Kasumi-1 (cell line): ENCODE results near the gene FAM9C.
"Not testable (repeated sequence)": the region's sequence is repeated elsewhere in the genome, so short reads cannot be mapped to it uniquely, and the experiment has no call there.

Experiments used
- DNase-seq, 2 experiments: peaks; one replicate each; lab custom pipeline; 2025; lab: John Stamatoyannopoulos, UW

The FAM9C gene

DNA sequence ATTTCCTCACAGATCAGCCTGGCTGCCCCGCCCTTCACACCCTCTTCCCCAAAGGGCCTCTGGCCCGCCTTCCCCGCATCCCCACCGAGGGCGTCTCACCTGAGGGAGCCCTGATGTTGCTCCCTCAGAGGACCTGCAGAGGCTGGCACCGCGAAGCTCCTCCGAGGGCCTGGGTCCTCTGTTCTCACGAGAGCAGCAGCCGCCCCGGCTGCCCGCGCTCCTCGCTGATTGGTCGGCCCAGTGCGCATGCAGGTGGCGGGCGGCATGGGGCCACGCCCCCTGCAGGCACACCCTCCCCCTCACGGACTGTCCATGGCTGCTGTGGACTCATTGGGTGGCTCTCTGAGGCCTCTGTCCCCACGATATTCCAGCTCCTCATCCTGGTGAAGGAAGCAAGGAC, at the start of gene FAM9C:
Gene FAM9C, minus strand, starts transcription at position 180 of the 400 bp plus-strand sequence. CDS start 831 bp downstream, outside the sequence.
- no peak for DNase-seq

DNA sequence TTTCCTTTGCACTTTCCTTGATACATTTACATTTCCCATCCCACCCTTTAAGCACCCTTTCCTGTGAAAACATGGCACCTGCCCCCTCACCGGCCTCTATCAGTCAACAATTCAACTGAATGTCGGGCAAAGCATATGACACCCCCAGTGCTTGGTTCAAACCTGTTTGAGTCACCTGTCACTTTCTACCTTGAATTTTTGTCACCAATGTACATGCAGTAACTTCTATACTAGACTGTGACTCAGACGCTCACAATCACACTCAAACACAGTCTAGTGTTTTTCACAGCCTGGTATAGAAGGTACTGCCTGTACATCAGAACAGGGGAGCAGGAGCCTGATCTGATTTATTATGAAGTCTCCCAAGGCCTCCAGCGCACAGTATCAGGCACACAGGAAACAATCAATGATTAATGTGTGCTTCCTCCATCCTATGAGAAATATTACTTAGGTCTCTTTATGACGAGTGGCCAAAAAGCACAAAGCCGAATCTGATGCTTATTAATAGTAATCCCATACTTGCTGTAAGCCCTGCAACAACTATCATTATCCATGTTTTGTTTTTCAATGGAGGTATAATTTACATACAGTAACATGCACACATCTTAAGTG, 49.2 kb upstream of the FAM9C start:
- no peak for DNase-seq

DNA sequence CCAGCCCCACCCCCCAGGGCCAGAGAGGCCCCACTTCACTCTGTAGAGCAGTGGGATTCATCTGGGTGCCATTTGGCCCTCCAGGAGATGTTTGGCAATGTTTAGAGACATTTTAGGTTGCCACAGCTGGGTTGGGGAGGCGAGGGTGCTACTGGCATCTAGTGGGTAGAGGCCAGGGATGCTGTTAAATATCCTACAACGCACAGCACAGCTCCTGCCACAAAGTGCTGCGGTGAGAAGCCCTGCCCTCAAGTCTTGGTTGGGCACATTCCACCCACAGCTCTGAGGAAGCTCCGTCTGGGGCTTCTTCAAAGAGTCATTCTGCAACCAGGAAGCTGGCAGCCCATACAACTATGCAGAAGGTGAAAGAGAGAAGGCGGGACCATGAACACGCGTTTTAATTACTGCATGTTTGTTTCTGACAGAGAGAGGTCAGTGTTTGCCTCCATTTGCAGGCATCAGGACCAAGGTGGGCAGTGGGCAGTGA, 48.1 kb upstream of the FAM9C start:
- DNase-seq = peak; percentile 43 to 46

DNA sequence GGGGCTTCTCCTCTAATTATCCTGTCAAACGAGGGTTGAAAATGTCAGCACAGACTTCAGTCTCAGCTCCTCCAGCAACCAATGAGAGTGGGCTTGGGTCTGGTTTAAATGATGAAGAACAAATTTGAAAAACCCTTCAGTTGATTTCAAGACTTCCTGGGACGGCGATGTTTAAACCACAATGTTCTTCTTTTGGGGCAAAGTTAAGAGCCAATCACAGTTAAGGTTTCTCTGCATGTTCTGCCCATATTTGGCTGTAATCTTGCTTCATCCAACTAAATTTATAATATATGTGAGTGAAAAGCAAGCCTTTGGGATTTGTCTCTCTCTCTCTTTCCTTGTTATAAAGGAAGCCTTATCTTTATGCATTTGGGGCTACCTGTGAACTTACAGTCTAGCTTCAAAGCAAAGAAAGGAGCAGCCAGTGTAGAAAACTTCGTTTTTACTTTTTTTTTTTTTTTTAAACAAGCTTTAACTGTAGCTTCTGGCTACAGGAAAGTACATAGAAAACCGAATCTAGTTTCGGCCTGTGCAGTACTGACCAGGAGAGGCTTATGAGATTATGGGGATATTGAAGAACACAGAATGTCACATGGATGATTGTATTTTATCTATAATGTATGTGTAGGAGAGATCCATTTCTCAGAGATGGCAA, 46.8 kb upstream of the FAM9C start:
- DNase-seq = peak; percentile 84 to 86

DNA sequence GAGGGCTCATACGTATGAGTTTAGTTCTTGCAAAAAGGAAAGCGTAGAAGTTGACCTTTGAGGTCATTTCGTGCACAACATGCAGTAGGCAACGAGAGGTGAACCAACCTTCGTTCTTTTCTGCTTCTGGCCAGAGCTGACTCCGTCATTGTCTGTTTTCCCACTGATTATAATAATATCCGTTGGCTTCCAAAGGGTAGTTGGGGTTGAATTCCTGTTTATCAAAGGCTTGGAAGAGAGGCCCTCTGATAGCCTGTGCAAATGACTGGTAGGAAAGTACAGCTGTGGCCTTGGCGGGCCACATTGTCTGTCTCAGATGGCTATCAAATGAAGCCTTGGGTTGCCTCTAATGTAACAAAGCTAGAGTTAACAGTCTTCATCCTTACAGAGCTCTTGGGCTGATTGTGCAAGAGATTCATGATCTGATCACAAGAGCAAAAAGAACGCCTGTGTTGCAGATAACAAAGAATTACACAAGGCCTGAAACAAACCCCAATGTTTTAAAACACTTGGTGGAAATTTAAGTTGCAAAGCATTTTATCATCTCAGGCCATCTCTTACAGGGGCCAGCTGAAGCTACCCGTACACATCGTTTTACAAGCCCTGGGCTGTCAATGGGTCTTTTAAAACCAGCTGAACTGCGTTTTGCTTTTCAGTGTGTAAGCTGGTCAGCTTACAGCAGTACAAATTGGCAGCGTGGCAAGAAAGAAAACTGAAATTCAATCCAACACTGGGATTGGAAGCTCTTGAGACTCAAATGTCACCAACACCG, 46.1 kb upstream of the FAM9C start:
- peak; percentile 32 to 35 for DNase-seq

DNA sequence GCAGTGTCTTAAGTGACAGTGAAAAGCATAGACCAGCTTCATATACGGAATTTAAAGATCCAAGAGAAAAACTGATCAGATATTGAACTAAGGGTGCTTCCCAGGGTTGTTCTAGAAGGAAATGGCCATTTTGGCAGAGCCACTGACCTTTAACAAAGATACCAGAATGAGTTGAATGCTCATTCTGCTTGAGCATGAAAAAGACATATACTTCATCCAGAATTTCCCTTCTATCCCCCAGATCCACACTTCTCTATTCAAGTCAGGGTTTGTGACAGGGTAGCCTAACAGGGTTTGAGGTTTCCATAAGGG, 45.6 kb upstream of the FAM9C start:
- DNase-seq = peak; percentile 3 to 16

DNA sequence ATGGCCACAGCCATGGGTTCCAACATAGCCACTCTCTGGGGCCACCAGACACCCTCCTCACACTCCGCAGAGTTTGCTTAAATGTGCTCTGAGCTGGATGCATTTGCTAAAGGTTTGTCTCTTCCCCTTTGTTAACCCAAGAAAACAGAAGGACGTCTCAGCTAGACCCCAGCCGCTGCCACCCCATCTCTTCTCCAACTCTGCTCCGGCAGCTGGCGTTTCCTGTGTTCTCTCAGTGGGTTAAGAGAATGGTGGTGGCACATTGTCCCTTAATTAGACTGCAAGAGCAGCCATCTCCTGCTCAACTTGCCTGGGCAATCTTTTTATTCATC, 43.7 kb upstream of the FAM9C start:
- DNase-seq = peak; percentile 63 to 68

DNA sequence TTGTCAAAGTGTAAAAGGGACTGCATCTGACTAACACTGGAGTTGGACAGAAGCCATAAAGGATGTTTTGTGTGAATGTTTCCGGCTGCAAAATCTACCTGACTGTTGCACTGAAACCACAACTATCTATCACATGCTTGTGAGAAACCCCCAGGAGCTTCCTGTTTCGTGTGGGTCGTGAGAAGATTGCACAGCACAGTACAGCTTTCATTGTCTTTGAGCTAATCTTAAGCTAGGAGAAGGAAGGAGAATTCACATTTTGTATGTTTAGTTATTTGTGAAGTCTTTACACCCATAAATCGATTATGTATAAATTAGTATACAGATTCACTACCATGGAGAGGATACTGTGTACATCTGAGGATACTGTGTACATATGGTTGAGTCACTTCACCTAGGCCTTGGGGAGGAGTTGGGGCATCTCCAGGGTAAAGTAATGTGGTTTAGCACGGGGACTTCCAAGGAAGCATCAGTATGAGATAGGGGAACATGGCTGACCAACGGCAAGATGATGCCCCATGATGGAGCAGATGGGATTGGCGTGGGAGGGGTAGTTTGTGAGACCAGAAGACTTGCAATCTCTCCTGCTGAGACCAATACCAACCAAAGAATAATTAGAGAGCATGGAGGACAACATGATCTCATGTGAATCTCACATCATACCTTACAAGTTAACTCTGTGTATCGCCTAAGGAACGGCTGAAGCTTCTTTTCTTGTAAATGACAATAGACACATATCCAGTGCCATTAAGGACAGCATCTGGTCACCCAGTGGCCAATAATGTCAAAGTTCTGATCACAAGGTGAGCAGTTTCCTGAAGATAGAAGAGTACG, 43.1 kb upstream of the FAM9C start:
- DNase-seq = peak; percentile 77 to 85

DNA sequence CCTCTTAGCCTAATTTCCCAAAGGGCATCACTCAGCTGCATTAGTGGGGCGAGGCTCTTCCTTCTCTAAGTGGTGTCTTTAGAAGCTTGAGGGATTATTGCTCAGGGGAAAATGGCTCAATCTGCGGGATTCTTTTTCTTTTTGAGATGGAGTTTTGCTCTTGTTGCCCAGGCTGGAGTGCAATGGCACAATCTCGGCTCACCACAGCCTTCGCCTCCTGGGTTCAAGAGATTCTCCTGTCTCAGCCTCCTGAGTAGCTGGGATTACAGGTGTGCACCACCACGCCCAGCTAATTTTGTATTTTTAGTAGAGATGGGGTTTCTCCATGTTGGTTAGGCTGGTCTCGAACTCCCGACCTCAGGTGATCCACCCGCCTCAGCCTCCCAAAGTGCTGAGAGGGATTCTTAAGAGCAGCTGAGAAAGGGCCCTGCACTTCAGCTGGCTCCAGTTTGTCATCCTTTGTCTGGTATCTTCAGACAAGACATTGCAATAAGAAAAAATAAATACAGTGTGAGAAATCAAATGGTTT, 42.4 kb upstream of the FAM9C start:
- not testable (repeated sequence) for DNase-seq

DNA sequence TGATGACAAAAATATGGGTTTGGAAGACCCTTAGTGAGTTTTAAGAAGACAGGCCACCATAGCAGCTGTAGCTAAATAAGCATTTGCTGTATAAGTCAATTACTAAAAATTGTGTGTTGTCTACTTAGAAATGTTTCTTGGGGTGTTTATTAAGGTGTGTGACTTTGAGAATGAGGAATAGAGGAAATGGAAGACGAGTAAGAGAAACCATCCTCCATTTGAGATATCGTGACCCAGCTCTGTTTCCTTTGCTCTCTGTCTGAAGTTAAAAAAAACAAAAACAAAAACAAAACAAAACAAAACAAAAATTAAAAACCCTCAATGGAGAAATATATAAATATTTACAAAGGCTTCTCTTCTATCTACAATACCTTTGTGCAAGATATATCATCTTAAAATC, 41.7 kb upstream of the FAM9C start:
- DNase-seq = no peak

DNA sequence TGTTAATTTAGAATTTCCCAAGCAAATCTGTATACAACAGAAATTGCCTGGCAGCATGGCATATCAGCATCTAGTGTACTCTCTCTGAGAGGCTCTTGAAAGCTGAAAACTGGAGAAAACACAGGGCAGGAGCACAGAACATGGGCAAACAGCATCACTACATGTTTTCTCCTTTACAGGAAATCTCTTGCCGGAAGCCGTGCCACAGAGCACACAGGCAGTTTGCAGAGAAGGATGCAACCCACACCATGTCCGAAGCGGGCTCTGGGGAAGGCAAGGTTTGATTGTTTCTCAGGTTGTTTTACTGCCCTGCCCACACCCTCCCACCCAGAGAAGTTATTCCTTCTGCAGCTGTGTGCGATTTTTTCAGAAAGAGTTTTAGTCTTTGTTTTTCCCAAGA, 41.1 kb upstream of the FAM9C start:
- DNase-seq = peak; percentile 46 to 47

DNA sequence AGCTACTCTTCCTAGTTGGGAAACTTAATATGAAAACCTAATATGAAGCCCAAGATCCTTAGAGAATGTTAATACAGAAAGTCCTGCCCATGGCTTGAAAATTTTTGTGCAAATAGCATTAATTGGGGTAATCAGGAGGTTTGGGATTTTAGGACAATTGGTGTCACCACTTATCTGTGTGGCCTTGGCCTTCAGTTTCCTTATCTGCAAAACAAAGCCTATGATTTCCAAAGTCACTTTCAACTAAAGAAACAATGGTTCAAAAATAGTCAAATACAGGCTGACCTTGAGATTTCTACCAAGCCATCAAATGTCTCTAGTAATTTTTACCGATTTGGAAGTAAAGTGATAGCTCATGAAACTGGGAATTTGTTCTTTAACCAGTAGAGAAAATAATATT, 40.2 kb upstream of the FAM9C start:
- no peak for DNase-seq

DNA sequence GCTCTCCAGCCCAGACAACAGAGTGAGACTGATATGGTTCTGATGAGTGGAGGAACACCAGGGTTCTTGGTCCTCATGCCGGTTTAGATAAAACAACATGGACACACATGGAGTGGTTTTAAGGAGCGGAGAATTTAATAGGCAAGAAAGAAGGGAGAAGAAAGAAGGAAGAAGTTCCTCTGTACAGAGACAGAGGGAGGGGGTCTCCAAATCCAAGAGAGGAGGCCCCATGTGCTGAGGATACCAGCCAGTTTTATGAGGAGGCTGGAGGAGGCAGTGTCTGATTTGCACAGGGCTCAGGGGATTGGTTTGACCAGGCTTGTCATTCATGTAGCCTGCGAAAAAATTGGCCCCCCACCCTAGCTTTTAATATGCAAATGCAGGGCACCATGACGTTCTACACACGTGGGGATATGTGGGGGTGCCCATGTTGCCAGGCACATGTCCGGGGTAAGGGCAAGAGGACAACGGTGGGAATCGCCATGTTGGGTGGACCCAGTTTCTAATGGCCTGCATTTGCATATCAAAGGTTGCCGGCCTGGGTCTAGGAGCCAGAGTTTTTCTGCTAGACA, 39.4 kb upstream of the FAM9C start:
- DNase-seq = not testable (repeated sequence)

DNA sequence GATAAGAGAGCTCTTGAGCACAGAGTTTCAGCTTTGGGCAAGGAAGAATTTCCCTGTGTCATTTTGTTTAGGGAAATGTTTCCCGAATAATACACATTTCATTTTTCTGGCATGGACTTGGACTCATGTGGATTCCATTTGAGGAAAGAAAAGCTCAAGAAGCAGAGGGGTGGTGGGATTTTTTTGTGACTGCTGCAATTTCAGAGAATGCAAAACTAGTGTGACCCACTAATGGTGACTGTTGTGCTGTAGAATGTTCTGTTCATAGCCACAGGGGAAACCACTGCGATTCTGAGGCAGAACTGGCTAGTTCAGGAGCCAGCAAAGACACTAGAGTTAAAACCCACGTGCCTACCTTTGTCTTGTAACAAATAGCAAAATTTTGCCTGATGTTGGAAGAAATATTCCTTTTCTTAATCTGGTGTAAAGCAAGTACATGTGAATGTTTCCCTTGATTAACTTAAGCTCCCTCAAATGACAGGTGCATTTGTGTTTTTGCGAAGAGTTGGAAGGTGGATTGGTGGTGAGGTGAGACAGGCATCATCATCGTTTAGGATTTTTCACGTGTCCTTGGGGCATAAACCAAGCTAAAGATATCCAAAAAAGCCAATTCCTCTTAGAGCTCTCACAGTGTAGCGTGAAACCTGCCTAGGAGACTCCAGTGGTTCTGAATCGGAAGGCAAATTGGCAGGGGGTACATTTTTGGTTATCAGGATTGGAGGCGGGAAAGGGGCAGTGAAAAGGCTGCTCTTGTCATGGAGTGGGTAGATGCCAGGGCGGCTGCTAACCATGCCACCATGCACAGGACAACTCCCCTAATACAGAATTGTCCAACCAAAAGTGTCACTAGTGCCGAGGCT, 38.0 kb upstream of the FAM9C start:
- DNase-seq = no peak

DNA sequence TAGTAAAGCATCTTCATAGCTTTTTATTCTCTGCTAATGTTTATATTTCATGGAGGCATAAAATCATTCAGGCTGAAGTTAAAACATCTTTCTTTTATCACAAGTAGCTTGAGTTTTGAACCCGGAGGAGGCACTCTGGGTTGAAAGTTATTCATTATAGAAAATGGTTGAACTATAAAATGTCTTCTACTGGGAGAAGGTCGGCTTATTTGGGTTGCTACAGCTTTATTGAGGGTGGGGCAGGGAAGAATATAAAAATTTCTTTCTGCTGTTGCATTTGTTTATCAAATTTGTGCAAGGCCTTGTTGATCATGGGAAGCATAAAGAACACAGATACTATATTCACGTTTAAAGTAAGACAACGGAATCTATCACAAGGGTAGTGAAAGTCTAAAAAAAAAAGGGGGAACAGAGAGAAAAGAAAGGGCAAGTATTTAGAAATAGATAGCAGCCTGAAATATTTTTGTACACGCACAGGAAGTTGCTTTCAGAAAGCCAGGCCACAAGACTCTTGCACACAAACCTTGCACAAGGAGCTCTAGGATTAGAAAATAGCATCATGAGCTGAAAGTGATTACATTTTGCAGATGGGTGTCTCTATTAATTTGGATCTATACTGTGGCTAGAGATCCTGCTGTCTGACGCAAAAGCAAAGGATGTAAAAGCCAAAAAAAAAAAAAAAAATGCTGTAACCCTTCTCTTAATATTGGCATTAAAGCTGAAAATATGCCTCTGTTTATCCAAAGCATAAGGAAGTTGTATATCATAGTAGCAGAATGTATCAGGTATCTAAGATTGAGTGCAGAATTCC, 37.2 kb upstream of the FAM9C start:
- peak; percentile 49 to 56 for DNase-seq

DNA sequence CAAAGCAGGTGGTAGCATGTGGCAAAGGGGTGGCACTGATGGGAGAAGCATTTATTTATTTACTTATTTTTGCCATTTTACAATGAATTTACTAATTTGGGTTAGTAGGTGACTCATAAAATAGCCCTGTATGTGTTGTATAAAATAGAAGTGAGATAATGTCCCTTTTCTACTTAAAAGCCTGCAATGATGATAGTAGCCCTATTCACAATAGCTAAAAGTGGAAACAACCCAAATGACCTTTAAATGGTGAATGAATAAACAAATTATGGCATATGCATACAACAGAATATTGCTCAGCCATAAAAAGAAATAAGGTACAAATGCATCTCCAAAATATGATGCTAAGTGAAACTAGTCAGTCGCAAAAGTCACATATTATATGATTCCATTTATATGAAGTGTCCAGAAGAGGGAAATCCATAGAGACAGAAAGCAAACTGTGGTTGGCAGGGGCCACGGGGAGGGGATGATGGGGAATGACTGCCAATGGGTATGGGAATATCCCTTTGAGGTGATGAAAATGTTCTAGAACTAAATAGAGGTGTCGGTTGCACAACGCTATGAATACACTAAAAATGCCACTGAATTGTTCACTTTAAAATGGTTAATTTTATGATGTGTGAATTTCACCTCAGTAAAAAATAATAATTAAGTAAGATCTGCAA, 35.8 kb upstream of the FAM9C start:
- DNase-seq = no peak

DNA sequence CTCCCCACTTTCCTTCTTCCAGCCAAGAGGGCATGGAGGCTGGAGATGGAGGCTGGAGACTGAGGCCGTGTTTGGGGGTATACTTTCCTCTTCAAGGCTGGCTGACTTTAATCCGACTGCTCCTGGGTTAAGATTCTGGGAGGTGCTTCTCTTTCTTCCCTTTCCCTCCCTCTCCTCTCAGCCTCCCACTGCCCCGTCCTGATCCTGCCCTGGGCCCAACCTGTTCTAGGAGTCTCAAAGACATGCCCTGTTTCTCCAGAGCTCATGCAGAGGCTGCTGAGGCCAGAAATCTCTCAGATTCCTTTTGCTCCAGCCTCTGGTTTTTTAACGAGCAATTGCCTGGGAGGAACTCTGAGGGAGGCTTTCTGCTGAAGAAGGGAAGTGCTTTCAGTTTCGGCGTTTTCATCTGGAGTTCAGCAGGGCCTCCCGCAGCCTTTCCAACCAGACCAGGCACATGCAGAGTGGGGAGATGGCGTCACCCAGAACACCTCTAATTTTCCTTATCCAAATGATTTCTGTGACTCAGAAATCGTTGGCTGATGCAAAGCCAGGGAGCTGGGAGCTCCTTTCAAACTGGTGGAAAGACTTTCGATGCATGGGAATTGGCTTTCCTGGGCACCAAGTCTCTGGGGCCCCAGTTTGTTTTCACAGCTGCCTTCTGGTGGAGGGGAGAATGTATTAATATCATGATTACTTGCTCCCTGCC, 34.5 kb upstream of the FAM9C start:
- peak; percentile 30 to 46 for DNase-seq

DNA sequence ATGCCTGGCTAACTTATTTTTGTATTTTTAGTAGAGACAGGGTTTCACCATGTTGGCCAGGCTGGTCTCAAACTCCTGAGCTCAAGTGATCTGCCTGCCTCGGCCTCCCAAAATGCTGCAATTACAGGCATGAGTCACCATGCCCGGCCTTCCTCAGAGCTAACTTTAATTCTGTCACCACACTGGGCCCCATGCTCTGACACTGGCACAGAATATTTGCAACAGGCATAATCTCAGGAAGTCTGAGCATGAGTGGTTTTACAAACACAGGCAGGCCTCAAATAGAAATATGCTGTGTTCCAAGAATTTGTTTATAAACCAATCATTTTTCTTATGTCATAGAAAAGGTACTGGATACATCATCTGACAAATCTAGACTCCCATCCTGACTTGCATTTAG, 32.7 kb upstream of the FAM9C start:
- peak; percentile 6 to 10 for DNase-seq
